SK-N-SH (cell line): Measurements from ENCODE around the gene ACP3. TPM values are rescaled to one million over a fixed set of nuclear protein-coding genes. Genes with fewer than 3 reads are reported as not detected.

Experiments
- CTCF ChIA-PET: fragments of 300-600, 350-600 bp; formaldehyde crosslinking; extraction: SDS; loops from one replicate; lab custom pipeline; 2021; lab: Yijun Ruan, JAX
- POLR2A ChIA-PET: fragments of 350-600 bp; sonication (Branson Sonifier 250); formaldehyde crosslinking; extraction: SDS; loops from one replicate; lab custom pipeline; 2020; ENCODE audit warnings: antibody characterized with exemption, inconsistent platforms; lab: Yijun Ruan, JAX
- DNase-seq: peaks from one replicate; pipeline ENCODE4 v3.0.0; 2012
- H2AFZ ChIP-seq: fragments of 200-600 bp; sonication (generic); 2 replicates; pipeline ENCODE4 v1.8.1; 2016; ENCODE audit warnings: antibody characterized with exemption, mild to moderate bottlenecking, low read depth
- H3F3A ChIP-seq: fragments of 200-600 bp; sonication (generic); replicated peaks from 2 replicates; pipeline ENCODE3; 2016; ENCODE audit warnings: antibody characterized with exemption, mild to moderate bottlenecking; ENCODE audit not compliant: insufficient read depth
- H3K27ac ChIP-seq, 2 experiments: fragments of 200-500 bp in 1 of 2; fragments of 200-600 bp in 1 of 2; sonication (Bioruptor generic) in 1 of 2; sonication (generic), shearing (Covaris generic) in 1 of 2; 2 replicates each; pipeline versions ENCODE4 v1.5.1 to v1.6.1; 2014 to 2016; ENCODE audit warnings: low read depth in 2 of 2, inconsistent platforms in 1 of 2, low read length in 1 of 2, mild to moderate bottlenecking in 1 of 2, mixed read lengths in 1 of 2
- H3K27me3 ChIP-seq: fragments of 200-600 bp; sonication (generic), shearing (Covaris generic); 2 replicates; pipeline ENCODE4 v1.6.1; 2016; ENCODE audit warnings: mixed run types; ENCODE audit not compliant: insufficient read depth
- H3K36me3 ChIP-seq, 2 experiments: fragments of 200-500 bp in 1 of 2; fragments of 200-600 bp in 1 of 2; sonication (Bioruptor generic) in 1 of 2; sonication (generic) in 1 of 2; replicated peaks in 1 of 2; 2 replicates each; pipeline versions ENCODE3 to v1.5.1; 2014 to 2016; ENCODE audit warnings: low read length in 1 of 2, mild to moderate bottlenecking in 1 of 2; ENCODE audit not compliant: insufficient read depth in 2 of 2, control insufficient read depth in 1 of 2
- H3K4me1 ChIP-seq, 2 experiments: fragments of 200-500 bp in 1 of 2; fragments of 200-600 bp in 1 of 2; sonication (Bioruptor generic) in 1 of 2; sonication (generic), shearing (Covaris generic) in 1 of 2; 2 replicates each; pipeline versions ENCODE4 v1.5.1 to v1.6.1; 2014 to 2016; ENCODE audit warnings: low read depth in 1 of 2, low read length in 1 of 2, mixed run types in 1 of 2; ENCODE audit not compliant: insufficient read depth in 2 of 2, control insufficient read depth in 1 of 2
- H3K4me2 ChIP-seq: fragments of 200-600 bp; sonication (generic), shearing (Covaris generic); 2 replicates; pipeline ENCODE4 v1.6.1; 2017; ENCODE audit warnings: mixed run types
- H3K4me3 ChIP-seq, 2 experiments: fragments of 200-500 bp in 1 of 2; fragments of 200-600 bp in 1 of 2; sonication (Bioruptor generic) in 1 of 2; sonication (generic), shearing (Covaris generic) in 1 of 2; 2 replicates each; pipeline versions ENCODE4 v1.5.1 to v1.8.1; 2014 to 2016; ENCODE audit warnings: low read depth in 2 of 2, inconsistent platforms in 1 of 2, low read length in 1 of 2, mild to moderate bottlenecking in 1 of 2, mixed read lengths in 1 of 2, moderate library complexity in 1 of 2
- H3K79me2 ChIP-seq: fragments of 200-600 bp; sonication (generic); 2 replicates; pipeline ENCODE4 v1.8.1; 2017; ENCODE audit warnings: mild to moderate bottlenecking; ENCODE audit not compliant: insufficient read depth
- H3K9ac ChIP-seq: fragments of 200-600 bp; sonication (generic); 2 replicates; pipeline ENCODE4 v1.6.1; 2017; ENCODE audit warnings: mixed run types
- H3K9me2 ChIP-seq: fragments of 200-600 bp; sonication (generic); 2 replicates; pipeline ENCODE4 v1.6.1; 2017; ENCODE audit warnings: mixed run types
- H3K9me3 ChIP-seq: fragments of 200-600 bp; sonication (generic); 2 replicates; pipeline ENCODE4 v1.6.1; 2017; ENCODE audit warnings: mixed run types, mild to moderate bottlenecking, moderate library complexity
- H4K20me1 ChIP-seq: fragments of 200-600 bp; sonication (generic); 2 replicates; pipeline ENCODE4 v1.6.1; 2017; ENCODE audit warnings: mild to moderate bottlenecking, mixed run types; ENCODE audit not compliant: insufficient read depth
- CHD2 ChIP-seq: fragments of 150-350 bp; IDR thresholded peaks from 2 replicates; pipeline ENCODE4 v1.6.1; 2018; ENCODE audit warnings: low read length; ENCODE audit not compliant: partially characterized antibody
- EZH2phosphoT487 ChIP-seq: fragments of 200-600 bp; sonication (generic); IDR thresholded peaks from 2 replicates; pipeline ENCODE4 v1.6.1; 2017; ENCODE audit warnings: low read depth, mixed run types, mild to moderate bottlenecking, antibody characterized with exemption, moderate library complexity, borderline replicate concordance
- FOSL2 ChIP-seq: IDR thresholded peaks from 2 replicates; pipeline ENCODE4 v1.4.0; 2012; ENCODE audit warnings: low read depth, mild to moderate bottlenecking, moderate library complexity, borderline replicate concordance
- FOXJ3 ChIP-seq: sonication (generic); formaldehyde crosslinking; IDR thresholded peaks from 2 replicates; pipeline ENCODE4 v1.5.1; 2020; ENCODE audit warnings: mild to moderate bottlenecking, missing genetic modification reagents
- FOXM1 ChIP-seq: IDR thresholded peaks from 2 replicates; pipeline ENCODE4 v1.4.0; 2012; ENCODE audit warnings: low read depth, mild to moderate bottlenecking
- GABPA ChIP-seq: IDR thresholded peaks from 2 replicates; pipeline ENCODE4 v1.4.0; 2012; ENCODE audit warnings: low read depth, mild to moderate bottlenecking
- GATA2 ChIP-seq: sonication (generic); formaldehyde crosslinking; IDR thresholded peaks from 2 replicates; pipeline ENCODE4 v1.5.0; 2020; ENCODE audit warnings: mild to moderate bottlenecking, missing genetic modification reagents
- JUND ChIP-seq: IDR thresholded peaks from 2 replicates; pipeline ENCODE4 v1.4.0; 2012
- MEF2A ChIP-seq: IDR thresholded peaks from 2 replicates; pipeline ENCODE4 v1.4.0; 2012; ENCODE audit warnings: low read depth, borderline replicate concordance
- MXI1 ChIP-seq: IDR thresholded peaks from 2 replicates; pipeline ENCODE4 v1.6.1; 2012; ENCODE audit warnings: mild to moderate bottlenecking, low read depth, low read length, improper control_type of control experiment
- RAD21 ChIP-seq: IDR thresholded peaks from 2 replicates; pipeline ENCODE4 v1.6.1; 2012; ENCODE audit warnings: mild to moderate bottlenecking, low read length
- RCOR1 ChIP-seq: fragments of 150-350 bp; IDR thresholded peaks from 2 replicates; pipeline ENCODE4 v1.6.1; 2017; ENCODE audit warnings: antibody characterized with exemption, low read length
- RFX5 ChIP-seq: IDR thresholded peaks from 2 replicates; pipeline ENCODE4 v1.6.1; 2012; ENCODE audit warnings: mild to moderate bottlenecking, improper control_type of control experiment, low read length
- RXRA ChIP-seq: IDR thresholded peaks from 2 replicates; pipeline ENCODE4 v1.4.0; 2012; ENCODE audit warnings: low read depth, mild to moderate bottlenecking, borderline replicate concordance
- SIN3A ChIP-seq: IDR thresholded peaks from 2 replicates; pipeline ENCODE4 v1.6.1; 2012; ENCODE audit warnings: low read depth, mild to moderate bottlenecking, low read length, moderate library complexity, borderline replicate concordance
- SMC3 ChIP-seq: IDR thresholded peaks from 2 replicates; pipeline ENCODE4 v1.6.1; 2012; ENCODE audit warnings: low read depth, low read length, improper control_type of control experiment
- YY1 ChIP-seq: IDR thresholded peaks from 2 replicates; pipeline ENCODE4 v1.4.0; 2012; ENCODE audit warnings: low read depth, mild to moderate bottlenecking
- WGBS: methylation state at CpG from one replicate; pipeline ENCODE4 v1.1.6; 2017; ENCODE audit warnings: low lambda C conversion rate; 5-methylcytosine and 5-hydroxymethylcytosine counted together
- polyA plus RNA-seq, 3 experiments: library from polyadenylated mRNA; depleted of rRNA; stranded (reverse); fragments of >200 nt; gene quantifications; 2 replicates each; pipeline ENCODE4 v1.2.3, GENCODE V29; 2012
- TF ChIP-seq, protein P1 (sequence below): IDR thresholded peaks from 2 replicates; pipeline ENCODE4 v1.4.0; 2012; ENCODE audit warnings: low read depth, borderline replicate concordance
- TF ChIP-seq, protein P2 (sequence below): fragments of 200-600 bp; sonication (generic); IDR thresholded peaks from 2 replicates; pipeline ENCODE4 v1.6.1; 2017; ENCODE audit warnings: antibody characterized with exemption, mild to moderate bottlenecking, moderate library complexity
- TF ChIP-seq, protein P3 (sequence below): IDR thresholded peaks from 2 replicates; pipeline ENCODE4 v1.6.1; 2012; ENCODE audit warnings: mild to moderate bottlenecking, low read depth, low read length, moderate library complexity
- TF ChIP-seq, protein P4 (sequence below): IDR thresholded peaks from 2 replicates; pipeline ENCODE4 v1.4.0; 2012; ENCODE audit warnings: low read depth

ACP3 gene
- polyA plus RNA-seq, 1 of the 3 experiments (the other 2 are of a cell fraction): 0.30 TPM

DNA sequence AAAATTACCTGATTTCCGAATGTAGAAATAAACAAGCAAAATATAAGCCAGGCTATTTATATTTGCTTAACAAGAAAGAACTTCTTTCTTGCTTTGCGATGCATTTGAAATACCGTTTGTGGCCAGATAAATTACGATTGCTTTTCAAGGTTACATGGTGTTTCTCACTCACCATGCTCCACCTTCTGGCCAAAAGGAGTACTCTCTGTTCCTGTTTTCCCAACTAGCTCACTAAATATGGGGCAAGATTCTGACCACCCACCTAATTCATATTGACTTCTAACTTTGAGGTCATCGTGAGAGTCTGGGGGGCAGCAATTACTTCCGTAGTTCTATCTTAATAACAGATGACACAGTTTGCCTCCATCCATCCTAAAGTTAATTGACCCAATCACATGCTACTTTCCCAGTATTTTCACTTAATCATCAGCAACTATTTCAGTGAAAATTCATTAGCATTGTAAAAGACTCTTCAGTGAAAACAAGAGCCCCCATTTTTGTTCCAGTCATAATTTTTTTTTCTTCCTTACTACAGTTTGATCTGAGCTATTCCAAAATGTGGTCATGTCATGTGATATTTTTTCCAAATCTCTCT is 25.9 kb downstream of the ACP3 start:
- ChIA-PET POLR2A (no interaction called here), CTCF (interaction anchor here (0.6 to 19.3 kb wide), 64 partner anchors 10 to 1311 kb away, joined by 3 to 383 read pairs (median 4); partner anchors contain the start of genes ACP3 and CPNE4)
- peak overlapping the region in 1 of 2 experiments; percentile 25; a peak in 1 of 4 replicates for H3K4me3 ChIP-seq
- no peaks in the 10 kb centered on the region for H3K4me1 ChIP-seq
- no peak overlapping the region for H3K4me2 ChIP-seq
- no peak overlapping the region; the same call in 1 of the 2 replicates for H2AFZ ChIP-seq
- H3K27me3 ChIP-seq: peaks cover 6% of the 10 kb centered on the region; the same call in 1 of the 2 replicates
- H3F3A ChIP-seq: no peaks in the 10 kb centered on the region
- no peak overlapping the region for H3K27ac ChIP-seq
- H3K9me2 ChIP-seq: no peaks in the 10 kb centered on the region
- H4K20me1 ChIP-seq: no peaks in the 10 kb centered on the region
- H3K36me3 ChIP-seq: no peaks in the 10 kb centered on the region
- WGBS: under 1% methylated on average over 6 of the region's 6 CpGs
- no peak for TF ChIP-seq EZH2phosphoT487
- no peak for TF ChIP-seq CHD2
- TF ChIP-seq YY1: no peak
- TF ChIP-seq, protein P1, sequence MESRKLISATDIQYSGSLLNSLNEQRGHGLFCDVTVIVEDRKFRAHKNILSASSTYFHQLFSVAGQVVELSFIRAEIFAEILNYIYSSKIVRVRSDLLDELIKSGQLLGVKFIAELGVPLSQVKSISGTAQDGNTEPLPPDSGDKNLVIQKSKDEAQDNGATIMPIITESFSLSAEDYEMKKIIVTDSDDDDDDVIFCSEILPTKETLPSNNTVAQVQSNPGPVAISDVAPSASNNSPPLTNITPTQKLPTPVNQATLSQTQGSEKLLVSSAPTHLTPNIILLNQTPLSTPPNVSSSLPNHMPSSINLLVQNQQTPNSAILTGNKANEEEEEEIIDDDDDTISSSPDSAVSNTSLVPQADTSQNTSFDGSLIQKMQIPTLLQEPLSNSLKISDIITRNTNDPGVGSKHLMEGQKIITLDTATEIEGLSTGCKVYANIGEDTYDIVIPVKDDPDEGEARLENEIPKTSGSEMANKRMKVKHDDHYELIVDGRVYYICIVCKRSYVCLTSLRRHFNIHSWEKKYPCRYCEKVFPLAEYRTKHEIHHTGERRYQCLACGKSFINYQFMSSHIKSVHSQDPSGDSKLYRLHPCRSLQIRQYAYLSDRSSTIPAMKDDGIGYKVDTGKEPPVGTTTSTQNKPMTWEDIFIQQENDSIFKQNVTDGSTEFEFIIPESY: no peak
- no peak for TF ChIP-seq RXRA
- no peak for TF ChIP-seq JUND
- TF ChIP-seq, protein P2, sequence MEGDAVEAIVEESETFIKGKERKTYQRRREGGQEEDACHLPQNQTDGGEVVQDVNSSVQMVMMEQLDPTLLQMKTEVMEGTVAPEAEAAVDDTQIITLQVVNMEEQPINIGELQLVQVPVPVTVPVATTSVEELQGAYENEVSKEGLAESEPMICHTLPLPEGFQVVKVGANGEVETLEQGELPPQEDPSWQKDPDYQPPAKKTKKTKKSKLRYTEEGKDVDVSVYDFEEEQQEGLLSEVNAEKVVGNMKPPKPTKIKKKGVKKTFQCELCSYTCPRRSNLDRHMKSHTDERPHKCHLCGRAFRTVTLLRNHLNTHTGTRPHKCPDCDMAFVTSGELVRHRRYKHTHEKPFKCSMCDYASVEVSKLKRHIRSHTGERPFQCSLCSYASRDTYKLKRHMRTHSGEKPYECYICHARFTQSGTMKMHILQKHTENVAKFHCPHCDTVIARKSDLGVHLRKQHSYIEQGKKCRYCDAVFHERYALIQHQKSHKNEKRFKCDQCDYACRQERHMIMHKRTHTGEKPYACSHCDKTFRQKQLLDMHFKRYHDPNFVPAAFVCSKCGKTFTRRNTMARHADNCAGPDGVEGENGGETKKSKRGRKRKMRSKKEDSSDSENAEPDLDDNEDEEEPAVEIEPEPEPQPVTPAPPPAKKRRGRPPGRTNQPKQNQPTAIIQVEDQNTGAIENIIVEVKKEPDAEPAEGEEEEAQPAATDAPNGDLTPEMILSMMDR: peak; percentile 82
- no peak for TF ChIP-seq MXI1
- TF ChIP-seq RCOR1: no peak
- no peak for TF ChIP-seq MEF2A
- TF ChIP-seq SMC3: peak; percentile 89
- no peak for TF ChIP-seq FOXJ3 (CRISPR knock-in tag)
- TF ChIP-seq SIN3A: no peak
- no peak for TF ChIP-seq FOSL2
- TF ChIP-seq GABPA: no peak
- TF ChIP-seq RAD21: peak; percentile 77
- no peak for TF ChIP-seq RFX5
- TF ChIP-seq, protein P3, sequence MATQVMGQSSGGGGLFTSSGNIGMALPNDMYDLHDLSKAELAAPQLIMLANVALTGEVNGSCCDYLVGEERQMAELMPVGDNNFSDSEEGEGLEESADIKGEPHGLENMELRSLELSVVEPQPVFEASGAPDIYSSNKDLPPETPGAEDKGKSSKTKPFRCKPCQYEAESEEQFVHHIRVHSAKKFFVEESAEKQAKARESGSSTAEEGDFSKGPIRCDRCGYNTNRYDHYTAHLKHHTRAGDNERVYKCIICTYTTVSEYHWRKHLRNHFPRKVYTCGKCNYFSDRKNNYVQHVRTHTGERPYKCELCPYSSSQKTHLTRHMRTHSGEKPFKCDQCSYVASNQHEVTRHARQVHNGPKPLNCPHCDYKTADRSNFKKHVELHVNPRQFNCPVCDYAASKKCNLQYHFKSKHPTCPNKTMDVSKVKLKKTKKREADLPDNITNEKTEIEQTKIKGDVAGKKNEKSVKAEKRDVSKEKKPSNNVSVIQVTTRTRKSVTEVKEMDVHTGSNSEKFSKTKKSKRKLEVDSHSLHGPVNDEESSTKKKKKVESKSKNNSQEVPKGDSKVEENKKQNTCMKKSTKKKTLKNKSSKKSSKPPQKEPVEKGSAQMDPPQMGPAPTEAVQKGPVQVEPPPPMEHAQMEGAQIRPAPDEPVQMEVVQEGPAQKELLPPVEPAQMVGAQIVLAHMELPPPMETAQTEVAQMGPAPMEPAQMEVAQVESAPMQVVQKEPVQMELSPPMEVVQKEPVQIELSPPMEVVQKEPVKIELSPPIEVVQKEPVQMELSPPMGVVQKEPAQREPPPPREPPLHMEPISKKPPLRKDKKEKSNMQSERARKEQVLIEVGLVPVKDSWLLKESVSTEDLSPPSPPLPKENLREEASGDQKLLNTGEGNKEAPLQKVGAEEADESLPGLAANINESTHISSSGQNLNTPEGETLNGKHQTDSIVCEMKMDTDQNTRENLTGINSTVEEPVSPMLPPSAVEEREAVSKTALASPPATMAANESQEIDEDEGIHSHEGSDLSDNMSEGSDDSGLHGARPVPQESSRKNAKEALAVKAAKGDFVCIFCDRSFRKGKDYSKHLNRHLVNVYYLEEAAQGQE: no peak
- TF ChIP-seq GATA2: no peak
- TF ChIP-seq FOXM1: no peak
- TF ChIP-seq, protein P4, sequence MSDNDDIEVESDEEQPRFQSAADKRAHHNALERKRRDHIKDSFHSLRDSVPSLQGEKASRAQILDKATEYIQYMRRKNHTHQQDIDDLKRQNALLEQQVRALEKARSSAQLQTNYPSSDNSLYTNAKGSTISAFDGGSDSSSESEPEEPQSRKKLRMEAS: no peak
- H3K9ac ChIP-seq: no peak overlapping the region
- no peaks in the 10 kb centered on the region for H3K79me2 ChIP-seq
- no peaks in the 10 kb centered on the region for H3K9me3 ChIP-seq
- peak; percentile 41 for DNase-seq
